Measurements from ENCODE around the gene TMUB1.

DNA sequence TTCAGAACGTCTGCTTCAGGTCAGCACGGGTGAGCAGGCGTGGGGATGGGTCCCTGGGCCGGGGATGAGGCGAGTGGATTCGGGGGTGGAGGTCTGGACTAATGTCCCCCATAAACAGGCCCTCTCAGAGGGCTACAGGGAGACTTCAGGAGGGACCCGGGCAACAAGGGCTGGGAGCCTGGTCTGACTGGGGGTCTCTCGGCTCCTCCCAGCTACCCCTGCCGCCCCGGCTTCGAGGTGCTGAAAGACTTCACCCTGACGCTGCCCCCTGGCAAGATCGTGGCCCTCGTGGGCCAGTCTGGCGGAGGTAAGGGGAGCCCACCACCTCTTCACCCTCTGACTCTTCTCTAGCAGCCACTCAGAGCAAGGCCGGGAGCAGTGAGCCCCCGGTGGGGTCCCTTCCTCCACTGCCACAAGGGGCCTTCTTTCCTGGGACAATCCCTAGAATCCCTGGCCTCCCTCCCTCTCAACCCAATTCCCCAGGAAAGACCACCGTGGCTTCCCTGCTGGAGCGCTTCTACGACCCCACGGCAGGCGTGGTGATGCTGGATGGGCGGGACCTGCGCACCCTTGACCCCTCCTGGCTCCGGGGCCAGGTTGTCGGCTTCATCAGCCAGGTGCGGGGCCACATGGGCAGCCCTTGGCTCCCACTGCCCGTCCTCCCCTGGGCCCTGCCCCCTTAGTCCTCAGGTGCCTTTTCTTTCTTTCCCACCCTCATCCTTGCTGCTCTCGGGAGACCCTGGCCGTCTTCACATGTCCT is 42.5 kb downstream of the TMUB1 start:
- TF ChIP-seq CTCF (IDR thresholded peaks at IDR 0.05) (no peak), POLR2A (IDR thresholded peaks at IDR 0.05) (no peak)
